ENCODE measurements around the gene POLA1. TPM values are rescaled to one million over a fixed set of nuclear protein-coding genes. Genes with fewer than 3 reads are reported as not detected.

The POLA1 gene
- polyA plus RNA-seq, 1 experiment, result 2.5 TPM

DNA sequence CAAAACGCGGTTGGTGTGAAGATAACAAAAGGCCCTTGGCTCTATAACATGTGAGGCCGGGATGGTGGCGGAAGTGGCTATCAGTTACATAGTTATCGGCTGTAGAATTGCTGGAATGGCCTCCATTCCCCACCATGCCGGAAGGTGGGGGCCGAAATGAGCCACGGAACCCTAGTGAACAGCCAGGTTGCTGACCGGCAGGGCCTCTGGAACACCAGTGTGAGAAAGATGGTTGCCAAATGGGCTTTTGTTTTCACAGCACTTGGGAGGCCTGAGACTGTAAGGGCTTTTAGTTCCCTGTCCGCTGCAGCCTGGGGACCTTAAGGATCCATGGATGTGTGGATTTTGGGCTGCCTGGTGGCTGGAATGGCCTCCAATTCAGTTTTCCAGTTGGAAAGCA is 345.3 kb downstream of the POLA1 start:
- H3K27me3 ChIP-seq (ENCODE audit: control insufficient read depth, insufficient read depth, low read length), result no peaks in the 10 kb centered on the region
- ChIA-PET POLR2A (no interaction called here), CTCF (no interaction called here)
- DNase-seq (ENCODE audit: low read depth), result no peak
- no peaks in the 10 kb centered on the region for H3K36me3 ChIP-seq (ENCODE audit: control insufficient read depth, insufficient read depth, low read length)
- TF ChIP-seq, protein P1, sequence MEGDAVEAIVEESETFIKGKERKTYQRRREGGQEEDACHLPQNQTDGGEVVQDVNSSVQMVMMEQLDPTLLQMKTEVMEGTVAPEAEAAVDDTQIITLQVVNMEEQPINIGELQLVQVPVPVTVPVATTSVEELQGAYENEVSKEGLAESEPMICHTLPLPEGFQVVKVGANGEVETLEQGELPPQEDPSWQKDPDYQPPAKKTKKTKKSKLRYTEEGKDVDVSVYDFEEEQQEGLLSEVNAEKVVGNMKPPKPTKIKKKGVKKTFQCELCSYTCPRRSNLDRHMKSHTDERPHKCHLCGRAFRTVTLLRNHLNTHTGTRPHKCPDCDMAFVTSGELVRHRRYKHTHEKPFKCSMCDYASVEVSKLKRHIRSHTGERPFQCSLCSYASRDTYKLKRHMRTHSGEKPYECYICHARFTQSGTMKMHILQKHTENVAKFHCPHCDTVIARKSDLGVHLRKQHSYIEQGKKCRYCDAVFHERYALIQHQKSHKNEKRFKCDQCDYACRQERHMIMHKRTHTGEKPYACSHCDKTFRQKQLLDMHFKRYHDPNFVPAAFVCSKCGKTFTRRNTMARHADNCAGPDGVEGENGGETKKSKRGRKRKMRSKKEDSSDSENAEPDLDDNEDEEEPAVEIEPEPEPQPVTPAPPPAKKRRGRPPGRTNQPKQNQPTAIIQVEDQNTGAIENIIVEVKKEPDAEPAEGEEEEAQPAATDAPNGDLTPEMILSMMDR (IDR thresholded peaks at IDR 0.05; ENCODE audit: insufficient read depth, low read depth, low read length), result no peak
- no peak overlapping the region for H3K4me3 ChIP-seq (ENCODE audit: low read depth, low read length)

DNA sequence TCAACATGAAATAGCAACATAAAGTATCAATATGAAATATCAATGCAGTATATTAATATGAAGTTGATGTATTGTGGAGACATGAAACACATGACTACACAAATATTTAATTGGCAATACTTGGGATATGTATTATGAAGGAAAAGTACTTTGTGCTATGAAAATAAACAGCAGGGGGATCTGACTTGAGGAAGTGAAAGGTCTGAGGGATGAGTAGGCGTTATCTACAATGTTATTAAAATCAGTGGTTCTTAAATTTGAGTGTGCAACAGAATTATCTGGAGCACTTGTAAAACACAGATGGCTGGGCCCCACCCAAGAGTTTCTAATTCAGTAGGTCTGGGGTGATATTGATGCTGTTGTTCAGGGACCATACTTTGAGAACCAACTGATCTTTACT is 349.5 kb downstream of the POLA1 start:
- DNase-seq (ENCODE audit: low read depth), result no peak
- Histone ChIP-seq H3K36me3 (ENCODE audit: control insufficient read depth, insufficient read depth, low read length) (no peaks in the 10 kb centered on the region), H3K4me3 (ENCODE audit: low read depth, low read length) (no peak overlapping the region), H3K27me3 (ENCODE audit: control insufficient read depth, insufficient read depth, low read length) (no peaks in the 10 kb centered on the region)
- TF ChIP-seq, protein P1 (IDR thresholded peaks at IDR 0.05; ENCODE audit: insufficient read depth, low read depth, low read length), result no peak
- POLR2A ChIA-PET, result no interaction called here
- CTCF ChIA-PET, result interaction anchor here (0.6 kb wide), 1 partner anchor 12 kb away, joined by 3 read pairs; no protein-coding TSS in a partner anchor

Small RNAs within 50 kb of the gene (small RNA-seq; reads per million reads assigned to genes)
- gene SCARNA23 (ENCODE audit: insufficient read length, low read depth, low replicate concordance), result 1.1 reads per million

Other genes with a start within 250 kb of the POLA1 start
- 2.4 and 5.3 TPM in 2 replicates for gene PDK3, start 228.6 kb upstream of the POLA1 start, polyA plus RNA-seq (2011; rRNA removed)
- gene PCYT1B, start 46.6 kb upstream of the POLA1 start, polyA plus RNA-seq (2011; rRNA removed), result 0.06 TPM in 1 of 2 replicates, not detected in the other